HepG2 (cell line): ENCODE data around the gene BLID. TPM values are rescaled to one million over a fixed set of nuclear protein-coding genes. Genes with fewer than 3 reads are reported as not detected.
A peak's percentile ranks its signal among the peaks of the same experiment; 100 is the strongest.

Experiments
- ATAC-seq: fragments of 200-7000 bp; cut with Tn5 transposase; 3 replicates; pipeline ENCODE4 v1.9.1; 2020; ENCODE audit warnings: mild to moderate bottlenecking, moderate library complexity
- BruUV-seq: library from RNA; stranded (reverse); fragments of 400-500 nt; replicated peaks from 2 replicates; lab custom pipeline; 2021; lab: Mats Ljungman, UMichigan
- CTCF ChIA-PET: fragments of 300-600 bp; formaldehyde crosslinking; extraction: SDS; loops from one replicate; lab custom pipeline; 2021; ENCODE audit warnings: low total read pairs, inconsistent platforms, low intra/inter-chr PET ratio; lab: Yijun Ruan, JAX
- POLR2A ChIA-PET: fragments of 350-600 bp; sonication (Branson Sonifier 250); formaldehyde crosslinking; loops from one replicate; lab custom pipeline; 2020; ENCODE audit warnings: antibody characterized with exemption, inconsistent platforms; lab: Yijun Ruan, JAX
- DNase-seq: peaks from one replicate; pipeline ENCODE4 v3.0.0-alpha.2; 2015; ENCODE audit warnings: low spot score
- FAIRE-seq: peaks from 3 replicates; lab custom pipeline; 2011; peaks lifted over from hg19 to GRCh38; lab: Jason Lieb, UNC
- H2AFZ ChIP-seq: one replicate; pipeline ENCODE4 v1.6.1; 2011; ENCODE audit warnings: low read length, inconsistent platforms
- H3K27ac ChIP-seq: fragments of 300-600 bp; 3 replicates; pipeline ENCODE4 v1.8.0; 2011; ENCODE audit warnings: mixed run types, mild to moderate bottlenecking, mixed read lengths, low read length, inconsistent platforms; ENCODE audit not compliant: insufficient read depth; ENCODE audit errors: extremely low read length
- H3K27me3 ChIP-seq, 2 experiments: fragments of 200-600 bp in 1 of 2; 2 replicates in 1 of 2; 3 replicates in 1 of 2; pipeline versions ENCODE4 v1.6.0 to v1.8.0; 2011; ENCODE audit warnings: low read length in 2 of 2, mild to moderate bottlenecking in 2 of 2, moderate library complexity in 2 of 2, inconsistent platforms in 1 of 2; ENCODE audit not compliant: insufficient read depth in 2 of 2, control insufficient read depth in 1 of 2
- H3K36me3 ChIP-seq, 2 experiments: fragments of 200-600 bp in 1 of 2; replicated peaks in 1 of 2; 2 replicates in 1 of 2; 3 replicates in 1 of 2; pipeline versions ENCODE4 v1.5.1 to v1.8.0; 2011; ENCODE audit warnings: low read length in 2 of 2, inconsistent platforms in 1 of 2; ENCODE audit not compliant: insufficient read depth in 2 of 2, control insufficient read depth in 1 of 2
- H3K4me1 ChIP-seq: 2 replicates; pipeline ENCODE4 v1.5.1; 2012; ENCODE audit warnings: low read length, inconsistent platforms; ENCODE audit not compliant: insufficient read depth
- H3K4me2 ChIP-seq: 2 replicates; pipeline ENCODE4 v1.6.0; 2011; ENCODE audit warnings: low read depth, low read length, inconsistent platforms
- H3K4me3 ChIP-seq, 3 experiments: fragments of 200-600 bp in 1 of 3; sonication (generic), shearing (Covaris generic) in 1 of 3; replicated peaks in 1 of 3; 2 replicates each; pipeline ENCODE4 v1.5.1; 2011 to 2016; ENCODE audit warnings: low read length in 3 of 3, inconsistent platforms in 2 of 3, low read depth in 2 of 3, mild to moderate bottlenecking in 2 of 3, control low read depth in 1 of 3, mixed read lengths in 1 of 3; ENCODE audit not compliant: insufficient read depth in 1 of 3
- H3K79me2 ChIP-seq: one replicate; pipeline ENCODE4 v1.6.1; 2011; ENCODE audit warnings: low read length, inconsistent platforms; ENCODE audit not compliant: insufficient read depth
- H3K9ac ChIP-seq: 2 replicates; pipeline ENCODE4 v1.6.0; 2011; ENCODE audit warnings: mild to moderate bottlenecking, low read depth, low read length, inconsistent platforms; ENCODE audit not compliant: insufficient read depth
- H3K9me3 ChIP-seq: 2 replicates; pipeline ENCODE4 v1.5.1; 2012; ENCODE audit warnings: mild to moderate bottlenecking, low read length
- H4K20me1 ChIP-seq: 2 replicates; pipeline ENCODE4 v1.6.0; 2011; ENCODE audit warnings: inconsistent platforms, mild to moderate bottlenecking, low read length, moderate library complexity; ENCODE audit not compliant: insufficient read depth
- AHR ChIP-seq: IDR thresholded peaks from 2 replicates; pipeline ENCODE4 v1.6.1; 2018; ENCODE audit warnings: missing genetic modification reagents, missing compliant biosample characterization
- RFX1 ChIP-seq: fragments of 450-650 bp; IDR thresholded peaks from 2 replicates; pipeline ENCODE4 v1.6.1; 2017
- RFX3 ChIP-seq: IDR thresholded peaks from 2 replicates; pipeline ENCODE4 v1.6.1; 2016; ENCODE audit warnings: missing biosample characterization, missing genetic modification reagents
- WGBS: methylation state at CpG from one replicate; pipeline ENCODE4 v1.1.6; 2017; ENCODE audit warnings: low lambda C conversion rate; 5-methylcytosine and 5-hydroxymethylcytosine counted together
- in situ Hi-C: cut with HindIII; loops from 2 replicates; pipeline ENCODE4 v1.10.0; 2017; ENCODE audit warnings: low pct_unique_long_range_greater_than_20kb; ENCODE audit not compliant: extremely low pct_ligation_motif_present
- intact Hi-C: fragments of 100-400 bp; cut with micrococcal nuclease; formaldehyde crosslinking; loops from one replicate; pipeline ENCODE4 v1.10.0; 2022; ENCODE audit not compliant: unreplicated experiment
- polyA plus RNA-seq, 8 experiments: library from polyadenylated mRNA; depleted of rRNA in 3 of 8; stranded (reverse) in 7 of 8; unstranded in 1 of 8; fragments of >200 nt; fragmentation: Illumina TruSeq in 4 of 8; extraction: Trizol in 4 of 8; gene quantifications; 2 replicates each; pipeline versions ENCODE4 v1.2.1 to v1.2.3, GENCODE V29; 2011 to 2016; ENCODE audit warnings: low read depth in 4 of 8, missing spikeins in 1 of 8, mixed read lengths in 1 of 8; ENCODE audit not compliant: insufficient read depth in 1 of 8
- total RNA-seq, 5 experiments: library from RNA; depleted of rRNA; stranded (reverse); fragments of >200 nt; fragmentation: Illumina TruSeq; extraction: Trizol; gene quantifications; 2 replicates each; pipeline ENCODE4 v1.2.3, GENCODE V29; 2016; ENCODE audit warnings: low read depth in 1 of 5
- TF ChIP-seq, protein P1 (sequence below): sonication (generic); formaldehyde crosslinking; IDR thresholded peaks from 2 replicates; pipeline ENCODE4 v1.4.0; 2020; ENCODE audit warnings: missing genetic modification reagents, borderline replicate concordance

Gene BLID
- total and polyA plus RNA-seq, 2 of the 13 experiments (the other 11 are each of a cell fraction or from before 2014, with no cell fraction given) = not detected

DNA sequence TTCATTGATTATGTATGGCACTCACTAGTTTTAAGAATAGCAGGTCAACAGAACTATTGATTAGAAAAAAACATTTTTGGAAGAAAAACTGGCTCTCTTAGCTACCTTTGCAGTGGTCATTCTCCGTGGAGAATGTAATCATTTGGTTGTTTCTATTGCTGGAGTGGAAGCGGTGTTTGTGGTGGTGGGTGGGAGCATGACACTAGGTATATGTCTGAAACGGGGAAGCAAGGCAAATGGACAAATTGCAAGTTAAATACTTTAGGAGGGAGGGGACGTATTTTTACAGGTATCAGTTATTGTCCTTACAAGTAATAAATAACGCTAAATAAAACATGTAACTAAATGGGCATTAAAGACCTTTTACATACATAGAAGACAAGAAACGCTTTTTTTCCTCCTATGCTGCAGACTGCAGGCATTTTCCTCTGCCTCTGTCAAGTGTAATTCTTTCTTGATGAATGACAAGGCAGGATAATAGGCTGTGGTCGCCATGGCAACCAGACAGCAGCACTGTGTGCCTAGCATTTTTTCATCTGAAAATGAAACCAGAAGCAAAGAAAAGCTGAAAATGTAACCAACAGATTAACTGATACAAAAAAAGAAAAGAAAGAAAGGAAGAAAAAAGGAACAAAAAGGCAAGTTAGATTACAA lies 46.2 kb downstream of the BLID start:
- intact Hi-C loops = no loop called here
- peak; percentile 7 for DNase-seq
- H3K27me3 ChIP-seq = no peaks in the 10 kb centered on the region
- no peak overlapping the region for H3K4me3 ChIP-seq
- H3K9me3 ChIP-seq = no peaks in the 10 kb centered on the region
- H3K27ac ChIP-seq = no peak overlapping the region
- H3K79me2 ChIP-seq = no peaks in the 10 kb centered on the region
- TF ChIP-seq AHR (no peak), RFX3 (CRISPR knock-in tag) (peak; percentile 52), RFX1 (peak; percentile 20; the same call in 1 of the 2 replicates)
- TF ChIP-seq, all 625 proteins: peak for 2
- ChIA-PET POLR2A (no interaction called here), CTCF (no interaction called here)
- ATAC-seq (no peak), FAIRE-seq (no peak)
- Histone ChIP-seq H3K36me3 (no peaks in the 10 kb centered on the region), H3K4me1 (no peaks in the 10 kb centered on the region), H2AFZ (no peak overlapping the region), H4K20me1 (no peaks in the 10 kb centered on the region), H3K9ac (no peak overlapping the region), H3K4me2 (no peak overlapping the region)
- WGBS = 30% methylated on average over 7 of the region's 7 CpGs
- in situ Hi-C loops = no loop called here
- no TSS peak for BruUV-seq

DNA sequence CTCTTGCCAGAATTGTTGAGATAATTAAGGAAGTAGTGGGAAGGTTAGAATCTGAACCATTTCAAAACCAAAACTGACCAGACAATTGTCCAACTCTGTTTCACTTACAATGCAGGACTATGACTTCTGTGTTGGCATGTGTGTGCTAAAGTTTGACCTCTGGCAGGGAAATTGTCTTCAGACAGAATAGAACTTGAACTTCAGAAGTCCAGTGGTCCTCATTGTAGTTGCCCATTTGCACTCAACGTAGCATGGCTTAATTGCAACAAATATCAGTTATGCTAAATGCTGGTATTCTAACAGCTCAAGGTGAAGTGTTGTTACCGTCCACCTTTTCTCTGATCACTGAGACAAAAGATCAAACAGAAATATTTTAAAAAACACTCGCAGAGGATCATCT lies 47.2 kb downstream of the BLID start:
- DNase-seq (no peak), FAIRE-seq (no peak), ATAC-seq (no peak)
- Histone ChIP-seq H3K27ac (no peak overlapping the region), H3K4me2 (no peak overlapping the region), H2AFZ (no peak overlapping the region), H3K4me1 (no peaks in the 10 kb centered on the region), H3K9ac (no peak overlapping the region), H4K20me1 (no peaks in the 10 kb centered on the region), H3K36me3 (no peaks in the 10 kb centered on the region), H3K9me3 (no peaks in the 10 kb centered on the region), H3K27me3 (no peaks in the 10 kb centered on the region), H3K4me3 (no peak overlapping the region), H3K79me2 (no peaks in the 10 kb centered on the region)
- 26% methylated on average over 3 of the region's 3 CpGs for WGBS
- intact Hi-C loops = no loop called here
- ChIA-PET CTCF (no interaction called here), POLR2A (no interaction called here)
- TF ChIP-seq, protein P1, sequence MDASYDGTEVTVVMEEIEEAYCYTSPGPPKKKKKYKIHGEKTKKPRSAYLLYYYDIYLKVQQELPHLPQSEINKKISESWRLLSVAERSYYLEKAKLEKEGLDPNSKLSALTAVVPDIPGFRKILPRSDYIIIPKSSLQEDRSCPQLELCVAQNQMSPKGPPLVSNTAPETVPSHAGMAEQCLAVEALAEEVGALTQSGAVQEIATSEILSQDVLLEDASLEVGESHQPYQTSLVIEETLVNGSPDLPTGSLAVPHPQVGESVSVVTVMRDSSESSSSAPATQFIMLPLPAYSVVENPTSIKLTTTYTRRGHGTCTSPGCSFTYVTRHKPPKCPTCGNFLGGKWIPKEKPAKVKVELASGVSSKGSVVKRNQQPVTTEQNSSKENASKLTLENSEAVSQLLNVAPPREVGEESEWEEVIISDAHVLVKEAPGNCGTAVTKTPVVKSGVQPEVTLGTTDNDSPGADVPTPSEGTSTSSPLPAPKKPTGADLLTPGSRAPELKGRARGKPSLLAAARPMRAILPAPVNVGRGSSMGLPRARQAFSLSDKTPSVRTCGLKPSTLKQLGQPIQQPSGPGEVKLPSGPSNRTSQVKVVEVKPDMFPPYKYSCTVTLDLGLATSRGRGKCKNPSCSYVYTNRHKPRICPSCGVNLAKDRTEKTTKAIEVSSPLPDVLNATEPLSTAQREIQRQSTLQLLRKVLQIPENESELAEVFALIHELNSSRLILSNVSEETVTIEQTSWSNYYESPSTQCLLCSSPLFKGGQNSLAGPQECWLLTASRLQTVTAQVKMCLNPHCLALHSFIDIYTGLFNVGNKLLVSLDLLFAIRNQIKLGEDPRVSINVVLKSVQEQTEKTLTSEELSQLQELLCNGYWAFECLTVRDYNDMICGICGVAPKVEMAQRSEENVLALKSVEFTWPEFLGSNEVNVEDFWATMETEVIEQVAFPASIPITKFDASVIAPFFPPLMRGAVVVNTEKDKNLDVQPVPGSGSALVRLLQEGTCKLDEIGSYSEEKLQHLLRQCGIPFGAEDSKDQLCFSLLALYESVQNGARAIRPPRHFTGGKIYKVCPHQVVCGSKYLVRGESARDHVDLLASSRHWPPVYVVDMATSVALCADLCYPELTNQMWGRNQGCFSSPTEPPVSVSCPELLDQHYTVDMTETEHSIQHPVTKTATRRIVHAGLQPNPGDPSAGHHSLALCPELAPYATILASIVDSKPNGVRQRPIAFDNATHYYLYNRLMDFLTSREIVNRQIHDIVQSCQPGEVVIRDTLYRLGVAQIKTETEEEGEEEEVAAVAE (CRISPR knock-in tag) = no peak
- in situ Hi-C loops = no loop called here
- no TSS peak for BruUV-seq
